Measurements from ENCODE around the gene LPAR2. TPM values are rescaled to one million over a fixed set of nuclear protein-coding genes. Genes with fewer than 3 reads are reported as not detected.

The LPAR2 gene
- total RNA-seq, 4 donors from 2014 or later: 0.65 to 8.8 (median 3.0) TPM

DNA sequence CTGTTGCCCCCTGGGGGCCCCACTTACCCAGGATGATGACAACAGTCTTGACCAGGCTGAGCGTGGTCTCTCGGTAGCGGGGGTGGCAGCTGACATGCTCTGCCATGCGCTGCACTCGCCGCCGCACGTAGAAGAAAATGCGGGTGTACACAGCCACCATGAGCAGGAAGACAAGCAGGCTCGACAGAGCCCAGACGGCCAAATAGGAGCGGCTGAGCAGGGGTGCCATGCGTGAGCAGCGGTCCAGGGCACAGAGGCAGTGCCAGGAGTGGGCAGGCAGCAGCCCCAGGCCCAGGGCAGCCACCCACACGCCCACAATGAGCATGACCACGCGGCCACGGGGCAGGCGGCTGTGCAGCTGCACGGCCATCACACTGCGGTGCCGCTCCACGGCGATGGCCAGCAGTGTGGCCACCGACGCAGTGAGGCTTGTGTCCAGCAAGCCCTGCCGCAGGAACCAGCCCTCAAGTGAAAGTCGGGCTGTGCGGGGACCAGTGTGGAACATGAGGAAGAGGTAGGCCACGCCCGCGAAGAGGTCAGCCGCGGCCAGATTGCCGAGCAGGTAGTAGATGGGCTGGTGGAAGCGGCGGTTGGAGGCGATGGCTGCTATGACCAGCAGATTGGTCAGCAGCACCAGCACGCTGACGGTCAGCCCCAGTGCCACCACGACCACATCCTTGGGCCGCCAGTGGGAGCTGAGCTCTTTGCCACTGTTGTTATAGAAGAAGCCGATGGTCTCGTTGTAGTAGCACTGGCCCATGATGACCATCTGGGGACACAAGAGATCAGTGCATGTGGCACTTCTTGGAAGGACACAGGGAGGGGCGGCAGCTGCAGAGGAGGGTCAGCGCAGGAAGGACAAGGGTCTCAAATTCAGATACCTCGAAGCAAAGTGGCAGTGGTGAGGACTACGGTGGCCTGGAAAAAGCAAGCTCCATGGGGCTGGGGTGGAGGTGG is 1.2 kb downstream of the LPAR2 start:
- TF ChIP-seq CTCF (IDR thresholded peaks at IDR 0.05; ENCODE audit: low read depth): no peak

- TF ChIP-seq CTCF (IDR thresholded peaks at IDR 0.05; ENCODE audit: low read depth): no peak
These were observed 3.9 kb downstream of the LPAR2 start for GRCh38 chr19:19624032-19624570.

GRCh38 chr19:19623383-19623782 is 4.6 kb downstream of the LPAR2 start:
- no peak for TF ChIP-seq CTCF (IDR thresholded peaks at IDR 0.05; ENCODE audit: low read depth)

- no peak for TF ChIP-seq CTCF (IDR thresholded peaks at IDR 0.05; ENCODE audit: low read depth)
These were observed 8.2 kb downstream of the LPAR2 start for GRCh38 chr19:19619849-19620210.

DNA sequence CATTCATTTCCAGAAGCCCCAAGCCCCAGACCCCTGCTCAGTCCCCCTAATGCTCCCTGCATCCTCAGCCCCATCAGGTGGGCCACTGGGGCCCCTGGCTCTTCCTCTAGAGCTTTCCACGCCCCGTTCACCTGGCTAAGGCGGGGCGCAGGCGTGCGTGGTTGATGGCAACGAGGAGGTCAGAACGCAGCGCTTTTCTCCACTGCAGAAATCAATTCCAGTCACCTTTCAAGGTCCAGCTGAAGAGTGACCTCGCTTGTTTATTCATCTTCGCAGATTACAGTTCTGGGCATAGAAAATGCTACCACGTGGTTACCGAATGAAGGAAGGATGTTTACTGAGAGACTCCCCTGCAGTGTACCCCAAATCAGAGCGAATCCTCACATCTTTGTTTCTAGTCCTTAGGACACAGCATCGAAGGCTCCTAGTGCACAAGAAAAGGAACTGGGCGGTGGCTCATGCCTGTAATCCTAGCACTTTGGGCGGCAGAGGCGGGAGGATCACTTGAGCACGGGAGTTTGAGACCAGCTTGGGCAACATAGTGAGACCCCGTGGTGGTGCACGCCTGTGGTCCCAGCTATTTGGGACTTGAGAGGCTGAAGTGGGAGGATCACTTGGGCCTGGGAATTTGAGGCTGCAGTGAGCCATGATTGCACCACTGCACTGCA is 8.7 kb downstream of the LPAR2 start:
- TF ChIP-seq CTCF (IDR thresholded peaks at IDR 0.05; ENCODE audit: low read depth): no peak

- no peak for TF ChIP-seq CTCF (IDR thresholded peaks at IDR 0.05; ENCODE audit: low read depth)
These were observed 9.6 kb downstream of the LPAR2 start, which contains the start of gene PBX4 for GRCh38 chr19:19618219-19619051. Gene PBX4, minus strand, starts transcription at chr19:19618687. Its CDS starts 58 bp downstream, at chr19:19618629.

All from subcutaneous adipose tissue (tissue), 4 donors.